NCI-H82 (cell line): Measurements from ENCODE around the gene BABAM2.

ENCODE experiments used
- DNase-seq: peaks from one replicate; lab custom pipeline; 2025; lab: John Stamatoyannopoulos, UW

Gene BABAM2

DNA sequence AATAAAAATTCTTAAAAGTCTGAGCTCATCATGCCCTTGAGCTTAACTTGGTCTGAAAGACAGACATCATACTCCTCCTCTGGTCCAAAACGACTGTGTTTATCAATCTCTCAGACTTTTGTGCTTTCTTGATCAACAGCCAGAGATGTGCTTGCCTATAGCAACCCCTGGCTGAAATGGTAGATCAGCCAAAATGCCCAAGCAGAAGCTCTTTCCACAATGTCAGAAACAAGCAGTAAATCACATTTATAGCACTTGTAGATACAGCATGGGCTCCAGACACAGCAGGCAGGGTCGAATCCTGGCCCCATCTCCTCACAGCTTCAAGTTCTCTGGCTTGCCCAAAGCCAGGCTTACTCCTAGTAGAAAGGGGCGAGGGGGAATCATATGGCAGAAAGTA is 391.7 kb downstream of the BABAM2 start:
- DNase-seq, result no peak

DNA sequence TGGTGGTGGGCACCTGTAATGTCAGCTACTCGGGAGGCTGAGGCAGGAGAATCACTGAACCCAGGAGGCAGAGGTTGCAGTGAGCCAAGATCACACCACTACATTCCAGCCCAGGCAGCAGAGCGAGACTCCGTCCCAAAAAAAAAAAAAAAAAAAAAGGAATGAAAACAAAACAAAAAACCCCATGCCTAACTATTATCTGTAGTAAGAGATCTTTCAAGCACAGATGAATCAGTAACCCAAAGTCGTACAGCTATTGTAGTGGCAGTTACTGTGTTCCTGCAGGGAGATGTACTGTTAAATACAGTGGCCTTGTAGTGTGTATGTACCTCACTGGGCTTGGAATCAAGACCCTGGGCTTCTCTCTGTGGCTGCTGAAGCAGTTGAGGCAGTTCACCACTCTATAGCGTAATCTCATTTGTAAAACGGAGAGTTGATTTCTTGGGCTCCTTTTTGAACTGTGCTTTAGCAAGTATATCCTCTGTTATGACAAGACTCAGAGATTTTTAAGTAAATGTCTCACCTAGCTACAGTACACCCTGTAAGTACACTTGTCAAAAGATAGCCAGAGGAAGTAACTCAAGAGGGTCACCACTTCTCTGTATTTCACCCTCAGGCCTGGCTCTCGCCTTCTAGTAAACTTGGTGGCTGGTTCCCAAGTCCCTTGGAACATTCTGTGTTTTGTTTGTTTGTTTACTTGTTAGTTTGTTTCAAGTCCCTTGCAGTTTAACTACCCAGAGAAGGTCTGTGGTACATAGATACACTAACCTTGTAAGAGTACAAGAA is 392.5 kb downstream of the BABAM2 start:
- no peak for DNase-seq

DNA sequence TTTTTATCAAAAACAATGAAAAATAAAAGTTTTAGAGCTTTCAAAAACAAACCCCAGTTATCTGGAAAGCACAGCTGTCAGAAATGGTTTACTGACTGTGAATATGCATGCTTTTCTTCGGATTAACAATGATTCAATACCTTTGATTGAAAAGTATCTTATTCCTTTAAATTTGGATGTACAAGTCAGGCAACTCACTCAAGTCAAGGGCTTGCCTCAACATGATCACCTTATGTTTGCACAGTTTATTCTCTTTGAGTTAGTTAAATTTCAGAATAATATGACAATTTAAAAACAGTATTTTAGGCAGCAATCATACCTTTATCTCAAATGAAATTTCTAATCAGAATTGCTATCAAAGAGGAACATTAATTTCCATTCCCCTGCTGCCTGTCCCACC is 393.3 kb downstream of the BABAM2 start:
- DNase-seq, result no peak

DNA sequence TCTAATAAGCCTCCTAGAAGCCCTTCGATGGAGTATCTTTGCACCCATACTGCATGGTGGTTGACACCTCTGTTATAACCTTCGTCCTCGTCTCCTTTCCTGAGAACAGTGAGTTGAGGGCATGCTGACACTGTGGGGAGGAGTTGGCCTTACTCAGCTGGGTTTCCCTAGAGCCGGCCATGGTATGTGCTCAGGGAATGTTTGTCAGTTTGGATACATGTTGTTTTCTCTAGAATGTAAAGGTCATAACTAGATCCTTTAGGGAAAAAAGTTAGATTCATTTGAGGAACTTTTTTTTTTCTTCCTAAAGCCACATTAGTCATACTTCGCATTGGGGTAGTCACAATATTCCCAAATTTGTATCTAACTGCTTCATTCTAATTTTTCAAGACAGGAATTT is 396.1 kb downstream of the BABAM2 start:
- DNase-seq, result no peak

DNA sequence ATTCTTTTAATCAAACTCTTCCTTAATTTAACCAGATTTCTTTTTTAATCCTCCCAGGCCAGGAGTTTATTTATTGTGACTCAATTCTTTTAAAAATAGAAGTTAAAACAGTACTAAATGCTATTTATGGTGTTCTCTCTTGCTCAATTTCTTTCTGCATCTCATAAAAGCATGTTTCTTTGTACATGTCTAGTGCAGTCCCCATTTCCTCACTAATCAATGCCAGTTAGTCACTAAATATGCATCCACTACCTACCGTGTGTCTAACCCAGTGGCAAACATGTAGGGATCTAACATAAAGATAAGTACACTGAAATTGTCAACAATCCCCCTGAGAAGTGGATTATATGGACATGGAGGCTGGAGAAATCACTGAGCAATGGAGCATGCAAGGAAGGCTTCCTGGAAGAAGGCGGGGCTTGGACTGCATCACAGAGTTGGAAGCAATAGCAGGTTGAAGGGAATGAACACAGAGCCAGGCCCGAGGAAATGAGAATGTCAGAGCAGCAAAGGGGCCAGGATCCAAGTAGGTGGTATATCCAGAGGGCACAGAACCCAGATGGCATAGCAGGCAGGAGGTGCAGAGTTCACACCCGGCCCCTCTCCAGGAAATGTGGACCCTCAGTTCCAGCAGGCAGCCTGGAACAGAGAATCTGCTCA is 396.9 kb downstream of the BABAM2 start:
- no peak for DNase-seq

DNA sequence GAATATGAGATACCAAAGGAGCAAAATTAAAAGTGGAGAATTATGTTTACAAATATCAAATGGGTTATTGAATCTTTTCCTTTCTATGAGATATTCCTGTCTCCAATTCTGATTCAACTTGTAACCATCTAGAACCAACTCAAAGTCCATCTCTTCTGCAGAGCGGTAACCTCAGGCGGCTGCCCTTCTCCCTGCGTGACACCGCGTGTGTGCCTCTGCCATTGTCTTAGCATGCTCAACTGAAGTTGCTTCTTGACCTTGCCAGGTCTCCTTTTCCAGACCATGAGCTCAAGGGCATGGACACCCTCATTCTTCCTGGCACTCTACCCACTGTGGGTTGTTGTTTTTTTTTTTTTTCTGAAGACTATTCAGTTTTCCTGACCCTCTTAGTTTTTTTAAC is 398.1 kb downstream of the BABAM2 start:
- no peak for DNase-seq

DNA sequence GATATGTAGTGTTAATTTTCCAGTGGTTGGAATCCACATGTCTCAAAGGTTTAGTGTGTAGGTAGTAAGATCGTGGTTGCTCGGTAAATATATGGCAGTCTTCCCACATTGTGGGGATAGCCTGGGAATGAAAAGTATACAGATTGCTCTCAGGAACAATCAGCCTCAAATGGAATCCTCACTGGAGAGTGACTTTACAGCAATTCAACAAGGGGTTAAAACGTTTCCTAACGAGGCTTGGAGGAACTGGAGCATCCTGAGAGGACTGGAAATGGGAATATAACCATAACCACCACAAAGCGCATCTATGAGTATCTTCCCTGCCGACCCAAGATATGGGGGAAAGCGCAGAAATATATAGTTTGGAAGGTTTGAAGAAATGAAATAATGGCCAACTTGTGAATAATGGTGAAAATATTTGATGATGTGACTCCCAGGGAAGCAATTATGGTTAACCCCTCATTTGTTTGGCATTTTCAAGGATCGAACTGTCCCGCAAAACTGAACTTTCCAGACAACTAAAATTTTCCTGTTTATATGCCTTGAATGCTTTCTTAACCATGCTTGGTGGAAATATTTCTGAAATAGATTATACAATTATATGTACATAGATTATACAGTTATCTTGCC is 401.4 kb downstream of the BABAM2 start:
- no peak for DNase-seq

DNA sequence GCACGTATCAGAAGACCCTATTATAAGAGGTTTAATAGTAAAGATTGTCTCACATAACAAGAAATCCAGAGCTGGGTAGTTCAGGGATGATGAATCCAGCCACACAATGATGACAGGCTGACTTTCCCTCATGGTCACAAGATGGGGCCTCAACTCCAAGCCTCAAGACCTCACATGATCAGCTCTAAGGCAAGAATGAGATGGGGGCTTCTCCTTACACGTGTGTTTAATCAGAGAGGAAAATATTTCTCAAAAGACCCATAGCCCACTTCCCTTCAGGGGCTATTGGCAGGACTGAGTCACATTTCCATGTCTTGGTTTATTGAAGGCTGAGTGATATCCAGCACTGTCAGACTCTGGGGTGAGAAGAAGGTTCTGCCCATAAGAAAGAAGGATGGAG is 402.0 kb downstream of the BABAM2 start:
- DNase-seq, result no peak

DNA sequence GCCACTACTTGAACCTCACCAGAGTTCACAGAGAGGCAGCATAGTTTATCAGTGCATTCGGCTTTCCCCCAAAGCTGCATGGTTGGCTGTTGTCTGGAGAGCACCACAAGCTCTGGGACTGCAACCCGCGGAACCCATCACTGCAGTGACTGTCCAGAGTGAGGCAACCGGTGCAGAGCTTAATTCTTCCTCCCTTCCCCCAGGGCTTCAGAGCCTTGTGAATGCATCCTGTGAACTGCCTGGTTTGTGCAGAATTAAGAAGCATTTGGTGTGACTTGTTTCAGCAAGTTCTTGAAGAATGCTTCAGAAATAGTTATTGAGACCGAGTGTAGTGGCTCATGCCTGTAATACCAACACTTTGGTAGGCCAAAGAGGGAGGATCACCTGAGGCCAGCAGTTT is 402.9 kb downstream of the BABAM2 start:
- DNase-seq, result no peak

DNA sequence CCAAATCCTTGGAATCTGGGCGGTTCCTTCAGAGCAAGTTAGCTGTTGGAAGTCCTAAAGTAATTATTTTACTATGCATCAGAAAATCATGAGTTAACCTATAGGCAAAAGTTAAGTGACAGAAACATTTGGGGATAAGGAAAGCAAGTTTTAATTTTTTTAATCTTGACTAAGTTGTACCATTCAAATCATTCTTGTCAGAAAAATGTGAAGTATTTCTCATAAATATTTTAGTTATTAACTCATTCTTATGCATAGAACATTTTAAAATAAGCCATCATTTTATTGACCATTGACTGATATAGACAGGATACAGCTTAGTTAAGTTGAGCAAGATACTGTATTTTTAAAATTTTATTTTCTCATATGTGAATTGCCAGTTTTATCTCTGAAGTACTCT is 403.9 kb downstream of the BABAM2 start:
- no peak for DNase-seq

DNA sequence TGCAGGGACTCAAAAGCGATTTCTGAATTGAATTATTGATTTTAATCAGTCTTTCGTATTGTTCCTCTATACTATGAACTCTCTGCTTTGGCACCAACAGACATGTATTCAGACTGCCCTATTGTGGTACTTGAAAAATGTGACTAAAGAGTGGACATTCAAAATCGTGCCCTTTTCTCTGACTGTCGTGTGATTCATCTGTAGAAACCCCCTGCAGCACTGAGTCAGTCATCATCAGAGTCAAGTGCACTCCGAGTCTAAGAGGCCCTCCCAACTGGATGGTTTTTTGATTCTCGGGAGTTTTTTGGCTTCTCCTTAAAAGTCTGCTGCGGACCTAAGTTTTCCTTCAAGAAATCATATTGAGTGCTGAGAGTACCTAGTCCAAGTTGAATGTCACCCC is 405.7 kb downstream of the BABAM2 start:
- no peak for DNase-seq

DNA sequence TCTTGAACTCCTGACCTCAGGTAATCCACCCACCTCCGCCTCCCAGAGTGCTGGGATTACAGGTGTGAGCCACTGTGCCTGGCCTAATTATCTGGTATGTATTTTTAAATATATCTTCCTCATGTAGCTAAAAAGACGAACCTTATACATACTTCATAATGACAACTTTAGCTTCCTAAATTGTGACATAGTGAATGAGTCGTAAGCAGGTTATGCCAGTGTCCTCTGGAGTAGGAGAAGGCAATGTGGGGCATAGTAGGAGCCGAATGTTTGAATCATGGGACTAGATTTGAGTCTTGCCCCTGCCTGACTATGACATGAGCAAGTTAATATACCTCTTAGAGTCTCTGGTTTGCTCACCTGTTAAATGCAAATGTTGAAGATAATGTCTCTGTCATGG is 406.4 kb downstream of the BABAM2 start:
- no peak for DNase-seq

DNA sequence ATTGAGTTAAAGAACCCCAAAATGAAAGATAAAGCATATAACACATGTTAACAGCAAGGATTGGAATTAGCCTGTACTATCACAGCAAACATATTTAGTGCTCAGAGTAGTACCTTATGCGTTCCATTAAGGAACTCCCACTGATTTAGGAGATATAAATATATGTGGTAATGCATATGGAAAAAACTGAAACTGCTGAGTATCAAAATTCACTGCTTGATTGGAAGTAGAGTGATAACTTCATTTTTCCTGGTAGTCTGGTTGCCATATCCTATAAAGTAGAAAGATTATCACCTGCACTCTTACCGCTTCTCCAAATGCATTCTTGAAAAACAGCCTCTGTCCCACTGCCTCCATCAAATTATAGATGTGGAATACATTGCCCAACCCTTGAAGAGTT is 407.0 kb downstream of the BABAM2 start:
- no peak for DNase-seq

DNA sequence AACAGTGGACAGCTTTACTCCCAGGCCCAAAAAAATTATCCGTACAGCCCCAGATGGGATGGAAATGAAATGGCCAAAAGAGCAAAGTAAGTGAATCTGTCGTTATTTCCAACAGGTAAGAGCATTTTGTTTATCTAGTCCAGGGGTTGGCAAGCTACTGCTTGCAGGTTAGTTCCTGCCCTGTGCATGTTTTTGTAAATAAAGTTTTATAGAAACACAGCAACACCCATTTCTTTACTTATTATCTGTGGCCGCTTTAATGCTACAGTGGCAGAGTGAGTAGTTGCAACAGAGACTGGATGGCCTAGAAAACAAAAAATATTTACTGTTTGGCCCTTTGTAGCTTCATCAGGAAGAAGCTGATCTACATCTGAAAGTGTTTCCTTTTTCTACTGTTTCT is 407.9 kb downstream of the BABAM2 start:
- no peak for DNase-seq

DNA sequence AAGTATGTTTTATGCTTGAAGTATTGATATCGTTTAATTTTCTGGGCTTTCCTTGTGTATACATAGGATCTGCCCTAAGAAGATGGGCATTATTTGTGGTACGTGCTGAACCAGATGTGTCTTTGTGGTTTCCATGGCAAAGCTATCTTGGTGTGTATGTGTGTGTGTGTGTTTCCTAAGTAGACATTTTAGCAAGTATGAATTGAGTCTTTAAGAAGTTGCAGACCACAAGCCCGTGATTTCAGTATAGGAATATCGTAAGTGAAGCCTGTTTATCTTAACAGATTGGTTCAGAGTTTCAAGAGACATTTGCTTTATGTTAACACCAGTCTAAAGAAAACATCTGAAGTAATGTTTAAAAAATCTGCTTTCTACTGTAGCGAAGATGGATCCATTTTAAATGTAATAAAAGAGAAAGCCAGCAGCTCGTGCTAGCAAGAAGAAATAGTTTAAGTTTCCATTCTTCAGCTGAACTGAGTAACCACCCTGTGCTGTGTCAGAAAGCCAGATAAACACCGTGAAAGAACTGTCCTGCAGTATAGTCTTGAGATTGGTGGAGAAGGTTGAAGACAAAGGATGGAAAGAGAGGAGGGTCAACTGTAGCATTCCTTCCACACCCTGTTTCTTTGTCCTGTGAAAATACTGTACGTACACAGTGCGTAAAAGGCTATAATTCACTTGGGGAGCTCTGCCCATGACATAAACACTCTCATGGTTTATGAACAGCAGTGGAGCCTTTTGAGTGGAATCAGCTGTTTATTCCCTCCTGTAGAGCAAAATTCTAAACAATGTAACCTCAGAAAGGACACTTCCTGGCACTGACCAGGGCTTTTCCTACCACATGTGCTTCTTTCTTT is 410.2 kb downstream of the BABAM2 start:
- DNase-seq, result no peak

DNA sequence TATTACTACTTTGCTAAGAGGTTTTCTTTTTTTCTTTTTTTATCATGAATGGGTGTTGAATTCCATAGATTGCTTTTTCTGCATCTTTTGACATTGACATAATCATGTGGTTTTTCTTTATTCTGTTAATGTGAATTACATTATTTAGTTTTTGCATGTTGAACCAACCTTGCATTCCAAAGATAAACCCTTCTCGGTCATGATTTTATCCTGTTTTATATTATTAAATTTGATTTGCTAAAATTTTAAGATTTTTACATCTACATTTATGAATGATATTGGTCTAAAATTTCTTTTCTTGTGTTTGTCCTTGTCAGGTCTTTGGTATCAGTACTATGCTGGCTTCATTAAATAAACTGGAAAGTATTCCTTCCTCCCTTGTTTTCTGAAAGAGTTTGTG is 414.7 kb downstream of the BABAM2 start:
- DNase-seq, result no peak

DNA sequence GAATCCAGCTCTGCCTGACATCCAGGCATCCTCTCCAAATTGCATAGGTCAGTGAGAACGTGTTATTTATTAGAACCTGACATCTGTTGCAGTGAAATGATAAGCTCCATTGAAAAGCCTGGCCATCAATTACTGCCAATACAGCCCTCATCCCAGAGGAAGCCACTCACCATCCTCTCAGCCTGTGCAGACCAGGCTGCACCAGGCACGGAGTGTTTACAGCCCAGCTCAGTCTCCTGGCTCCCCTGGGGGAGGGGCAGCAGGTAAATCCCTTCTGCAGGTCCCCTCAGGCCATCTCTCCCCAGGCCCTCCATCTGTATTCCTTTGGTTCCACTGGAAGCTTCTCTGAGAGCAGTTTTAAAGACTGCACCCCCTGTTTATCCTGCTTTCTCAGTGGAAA is 419.6 kb downstream of the BABAM2 start:
- peak; percentile 78 for DNase-seq

DNA sequence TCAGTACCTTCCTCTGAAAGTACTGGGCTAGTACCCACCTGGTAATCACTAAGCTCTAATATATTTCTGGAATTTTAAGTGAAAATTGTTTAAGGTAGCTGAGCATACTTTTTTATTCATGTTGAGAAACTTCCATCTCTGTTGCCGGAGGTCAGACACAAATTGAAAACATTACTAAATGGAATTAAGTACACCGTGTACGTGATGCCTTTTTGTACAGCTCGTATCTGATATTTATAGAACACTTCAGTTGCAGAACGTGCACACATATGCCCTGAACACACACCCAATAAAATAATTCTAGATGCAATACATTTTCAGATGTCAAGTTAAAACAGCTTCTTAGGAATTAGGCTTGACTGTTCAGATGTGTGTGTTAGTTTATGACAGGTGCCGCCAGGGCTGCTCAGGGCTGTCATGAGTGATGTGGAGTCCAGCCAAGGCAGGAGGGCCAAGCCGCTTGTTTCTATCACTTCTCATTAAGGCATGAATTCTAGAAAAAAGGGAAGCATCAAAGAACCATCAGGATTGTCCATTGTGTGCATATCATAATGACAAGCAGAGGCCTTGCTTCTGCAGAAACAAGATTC is 421.2 kb downstream of the BABAM2 start:
- DNase-seq, result no peak

DNA sequence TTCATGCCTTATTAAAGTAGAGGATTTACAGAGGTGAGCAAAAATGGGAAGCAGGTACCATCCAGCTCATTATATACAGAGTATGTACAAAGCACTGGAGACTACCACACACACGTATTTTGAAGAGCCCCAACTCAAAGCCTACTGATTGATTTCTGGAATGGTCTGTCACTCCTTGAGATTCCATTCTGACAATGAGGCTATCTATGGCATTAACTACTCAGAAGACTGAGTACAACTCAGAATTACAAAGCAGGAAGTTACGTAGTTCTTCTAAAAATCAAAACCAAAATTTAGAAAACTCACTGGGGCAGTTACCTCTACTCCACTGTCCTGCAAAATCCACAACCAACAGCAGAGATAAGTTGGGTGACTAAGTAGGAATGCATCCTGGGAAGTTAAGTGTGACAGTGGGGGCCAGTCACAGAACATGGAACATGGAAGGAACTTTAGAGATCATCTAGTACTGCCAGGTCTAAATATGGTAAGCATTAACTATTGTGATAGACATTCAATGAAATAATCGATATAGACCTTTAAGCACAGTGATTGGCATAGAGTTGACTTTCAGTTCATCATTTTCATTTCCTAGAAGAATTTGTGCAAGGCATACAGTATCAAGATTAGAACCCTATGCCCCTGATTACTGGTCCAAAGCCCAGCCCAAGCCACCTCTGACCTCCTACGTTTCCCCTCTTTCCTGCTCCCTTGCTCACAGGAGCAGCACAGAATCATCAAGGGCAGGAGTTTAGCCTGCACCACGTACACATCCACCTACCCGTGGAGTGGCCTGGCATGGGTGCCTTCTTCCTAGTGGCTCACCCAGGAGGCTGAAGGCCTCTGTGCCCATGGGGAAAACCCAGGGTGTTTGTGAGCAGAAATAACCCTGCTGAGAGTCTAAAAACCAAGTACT is 422.0 kb downstream of the BABAM2 start:
- no peak for DNase-seq

DNA sequence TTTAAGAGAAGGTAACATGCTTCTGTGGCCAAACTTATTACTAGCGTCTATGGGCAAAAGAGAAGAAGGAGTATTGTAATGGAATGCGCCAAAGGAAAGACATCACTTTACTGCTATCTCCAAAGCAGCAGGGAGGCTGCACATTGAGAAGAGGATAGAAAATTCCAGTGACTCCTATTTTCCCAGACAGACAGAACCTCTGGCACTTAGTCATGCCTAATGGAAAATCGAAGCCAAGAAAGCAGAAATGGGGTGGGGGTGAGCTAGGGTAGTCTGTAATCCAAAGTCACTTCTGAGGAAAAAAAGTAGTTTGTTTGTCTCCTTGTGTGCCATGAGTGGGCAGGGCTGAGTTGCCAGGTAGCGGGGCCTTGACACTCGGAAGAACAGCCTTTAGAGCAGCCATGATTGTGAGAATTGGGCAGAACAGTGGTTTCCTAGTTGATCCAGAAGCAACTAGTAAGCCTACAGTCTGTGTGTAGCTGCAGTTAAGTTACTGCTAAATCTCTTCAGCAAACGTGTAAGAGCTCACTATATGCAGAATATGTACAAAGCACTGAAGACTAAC is 422.8 kb downstream of the BABAM2 start:
- DNase-seq, result no peak

DNA sequence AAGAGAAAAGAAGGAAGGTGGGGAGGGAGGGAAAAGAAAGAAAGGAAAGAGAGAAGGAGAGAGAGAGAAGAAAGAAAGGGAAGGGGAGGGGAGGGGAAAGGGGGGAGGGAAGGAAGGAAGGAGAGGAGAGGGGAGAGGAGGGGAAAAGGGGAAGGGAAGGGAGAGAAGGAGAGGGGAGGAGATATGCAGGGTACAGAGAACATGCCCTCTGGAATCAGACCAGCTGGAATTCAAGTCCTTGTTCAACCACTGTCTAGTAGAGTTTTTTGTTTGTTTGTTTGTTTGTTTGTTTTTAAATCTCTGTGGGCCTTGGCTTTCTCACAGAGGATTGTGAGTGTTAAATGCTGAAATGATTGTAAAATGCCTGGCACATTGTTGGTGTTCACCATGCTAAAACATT is 424.4 kb downstream of the BABAM2 start:
- no peak for DNase-seq
